Vagina (tissue), 2 donors: ENCODE results near the gene OR52N1.

Experiments used
- CTCF ChIP-seq, 3 experiments: fragments of 450-650 bp in 2 of 3; fragments of 200-600 bp in 1 of 3; sonication (generic) in 1 of 3; IDR thresholded peaks; one replicate each; pipeline ENCODE4 v1.5.1; 2017 to 2019; ENCODE audit warnings: antibody characterized with exemption in 3 of 3, mild to moderate bottlenecking in 2 of 3, moderate library complexity in 2 of 3
- POLR2A ChIP-seq, 2 donors: fragments of 450-650 bp; IDR thresholded peaks; one replicate each; pipeline ENCODE4 v1.6.1; 2017; ENCODE audit warnings: antibody characterized with exemption in 2 of 2, mild to moderate bottlenecking in 2 of 2, moderate library complexity in 2 of 2

GRCh38 chr11:5809905-5810795 lies 19.1 kb upstream of the OR52N1 start:
- TF ChIP-seq CTCF (IDR thresholded peaks at IDR 0.05) (no peak), POLR2A (IDR thresholded peaks at IDR 0.05) (no peak)
